Fibroblast of pulmonary artery (primary cell): ENCODE measurements around the gene C10orf67.
"Not testable (repeated sequence)": the region's sequence is repeated elsewhere in the genome, so short reads cannot be mapped to it uniquely, and the experiment has no call there.

Experiments used
- DNase-seq: peaks from one replicate; pipeline ENCODE4 v3.0.0-alpha.2; 2010; ENCODE audit warnings: low read depth
- H3K4me3 ChIP-seq: replicated peaks from 2 replicates; pipeline ENCODE4 v1.5.1; 2011; ENCODE audit warnings: low read depth, mild to moderate bottlenecking, control low read depth, low read length, moderate library complexity
- TF ChIP-seq, protein P1 (sequence below): IDR thresholded peaks from 2 replicates; pipeline ENCODE4 v1.5.1; 2011; ENCODE audit warnings: mild to moderate bottlenecking, control low read depth, low read length, inconsistent platforms; ENCODE audit errors: missing control alignments

Gene C10orf67

DNA sequence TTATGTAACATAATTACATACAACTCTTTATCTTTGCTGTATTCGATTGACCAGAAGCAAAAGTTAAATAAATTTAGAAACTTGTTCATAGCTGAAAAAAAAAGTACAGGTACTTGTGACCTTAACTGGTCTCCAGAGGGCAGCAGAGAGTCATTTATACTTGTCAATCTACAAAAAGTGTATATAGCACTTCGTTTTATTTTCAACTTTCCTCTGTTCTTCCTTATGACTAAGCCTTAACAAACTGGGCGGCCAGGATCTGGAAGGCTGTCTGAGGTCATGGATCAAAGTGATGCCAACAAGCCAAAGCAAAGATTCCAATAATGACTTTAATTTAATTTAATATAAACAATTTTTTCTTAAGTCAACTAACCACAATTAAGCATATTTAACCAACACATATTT, 29.8 kb downstream of the C10orf67 start:
- H3K4me3 ChIP-seq = no peak overlapping the region
- TF ChIP-seq, protein P1, sequence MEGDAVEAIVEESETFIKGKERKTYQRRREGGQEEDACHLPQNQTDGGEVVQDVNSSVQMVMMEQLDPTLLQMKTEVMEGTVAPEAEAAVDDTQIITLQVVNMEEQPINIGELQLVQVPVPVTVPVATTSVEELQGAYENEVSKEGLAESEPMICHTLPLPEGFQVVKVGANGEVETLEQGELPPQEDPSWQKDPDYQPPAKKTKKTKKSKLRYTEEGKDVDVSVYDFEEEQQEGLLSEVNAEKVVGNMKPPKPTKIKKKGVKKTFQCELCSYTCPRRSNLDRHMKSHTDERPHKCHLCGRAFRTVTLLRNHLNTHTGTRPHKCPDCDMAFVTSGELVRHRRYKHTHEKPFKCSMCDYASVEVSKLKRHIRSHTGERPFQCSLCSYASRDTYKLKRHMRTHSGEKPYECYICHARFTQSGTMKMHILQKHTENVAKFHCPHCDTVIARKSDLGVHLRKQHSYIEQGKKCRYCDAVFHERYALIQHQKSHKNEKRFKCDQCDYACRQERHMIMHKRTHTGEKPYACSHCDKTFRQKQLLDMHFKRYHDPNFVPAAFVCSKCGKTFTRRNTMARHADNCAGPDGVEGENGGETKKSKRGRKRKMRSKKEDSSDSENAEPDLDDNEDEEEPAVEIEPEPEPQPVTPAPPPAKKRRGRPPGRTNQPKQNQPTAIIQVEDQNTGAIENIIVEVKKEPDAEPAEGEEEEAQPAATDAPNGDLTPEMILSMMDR = peak; percentile 62
- DNase-seq = peak; percentile 90

DNA sequence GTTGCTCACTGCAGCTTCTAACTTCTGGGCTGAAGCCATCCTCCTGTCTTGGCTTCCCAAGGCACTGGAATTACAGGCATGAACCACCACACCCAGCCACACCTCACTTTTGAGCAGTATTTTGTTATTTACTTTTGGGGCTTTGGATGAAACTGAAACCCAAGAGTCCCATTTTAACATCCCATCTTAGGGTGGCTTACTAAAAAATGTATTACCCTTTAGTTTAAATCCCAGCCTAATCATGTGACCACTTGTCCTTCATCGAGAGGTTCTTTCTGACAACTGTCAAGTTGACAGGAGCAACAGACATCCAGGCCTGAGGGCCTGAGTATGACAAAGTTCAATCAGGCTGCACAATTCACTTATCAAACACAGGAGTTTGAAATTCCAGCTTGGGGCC, 33.6 kb downstream of the C10orf67 start:
- TF ChIP-seq, protein P1 = no peak
- H3K4me3 ChIP-seq = no peak overlapping the region
- DNase-seq = no peak

DNA sequence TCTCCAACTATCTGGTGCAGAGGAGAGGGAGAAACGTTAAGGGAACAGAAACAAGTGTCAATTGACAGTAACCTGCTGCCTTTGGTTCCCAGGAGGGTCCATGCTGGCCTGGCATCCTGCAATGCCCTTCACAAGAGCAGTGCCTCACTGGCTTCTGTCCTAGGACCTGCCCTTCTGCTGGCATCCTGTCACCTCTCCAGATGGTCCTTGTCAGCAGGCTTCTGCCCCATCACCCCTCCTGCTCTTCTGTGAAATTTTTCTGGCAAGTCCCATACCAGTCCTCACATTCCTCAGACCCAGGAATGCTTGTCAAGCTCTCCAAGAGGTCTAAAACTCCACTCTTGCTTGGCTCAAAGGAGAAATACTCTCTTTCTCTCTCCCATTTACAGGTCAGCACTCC, 34.2 kb downstream of the C10orf67 start:
- no peak for DNase-seq
- H3K4me3 ChIP-seq = no peak overlapping the region
- TF ChIP-seq, protein P1 = no peak

DNA sequence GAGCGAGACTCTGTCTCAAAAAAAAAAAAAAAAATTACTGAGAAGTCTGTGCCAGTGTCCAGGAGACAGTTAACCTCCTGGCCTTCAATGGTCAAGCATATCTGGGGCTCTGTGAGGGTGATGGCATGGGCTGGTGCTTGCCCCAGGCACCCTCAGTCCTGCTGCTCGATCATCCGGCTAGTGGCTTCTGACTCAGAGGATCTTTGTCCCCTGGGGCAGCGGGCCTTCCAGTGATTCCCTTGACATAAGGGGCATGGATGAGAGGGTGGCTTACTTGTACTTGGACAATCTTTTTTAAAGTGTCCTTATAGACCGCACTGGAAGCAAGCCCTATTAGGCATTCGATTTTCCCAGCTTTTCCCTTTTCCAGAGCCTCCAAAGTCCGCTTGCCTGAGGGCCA, 44.6 kb downstream of the C10orf67 start:
- not testable (repeated sequence) for H3K4me3 ChIP-seq, DNase-seq

DNA sequence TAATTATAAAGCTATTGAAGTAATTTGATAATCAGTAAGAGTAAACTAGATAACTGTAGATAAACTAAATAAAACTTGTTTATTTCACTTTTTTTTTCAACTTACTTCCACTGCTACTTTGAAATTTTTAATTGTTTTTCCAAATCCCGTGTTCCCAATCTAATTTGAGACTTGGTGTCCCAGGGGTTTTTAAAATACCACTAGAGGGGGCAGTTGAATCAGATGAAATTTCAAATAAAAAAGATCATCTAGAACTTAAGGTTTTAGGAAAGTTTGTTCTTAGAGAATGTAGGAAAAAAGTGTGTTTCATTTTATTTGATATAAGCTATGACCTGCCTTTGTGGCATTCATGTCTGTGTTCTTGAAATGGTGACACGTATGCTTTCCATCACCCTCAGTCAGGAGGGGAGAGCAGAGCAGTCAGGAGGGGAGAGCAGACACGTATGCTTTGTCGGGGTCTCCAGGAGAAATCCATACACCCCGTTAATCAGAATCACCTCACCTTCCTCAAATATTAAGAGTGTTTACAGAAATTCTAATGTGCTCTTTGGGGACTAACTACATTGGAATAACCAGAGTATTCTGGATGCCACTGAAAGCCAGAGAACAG, 49.9 kb downstream of the C10orf67 start:
- peak; percentile 30 for DNase-seq

DNA sequence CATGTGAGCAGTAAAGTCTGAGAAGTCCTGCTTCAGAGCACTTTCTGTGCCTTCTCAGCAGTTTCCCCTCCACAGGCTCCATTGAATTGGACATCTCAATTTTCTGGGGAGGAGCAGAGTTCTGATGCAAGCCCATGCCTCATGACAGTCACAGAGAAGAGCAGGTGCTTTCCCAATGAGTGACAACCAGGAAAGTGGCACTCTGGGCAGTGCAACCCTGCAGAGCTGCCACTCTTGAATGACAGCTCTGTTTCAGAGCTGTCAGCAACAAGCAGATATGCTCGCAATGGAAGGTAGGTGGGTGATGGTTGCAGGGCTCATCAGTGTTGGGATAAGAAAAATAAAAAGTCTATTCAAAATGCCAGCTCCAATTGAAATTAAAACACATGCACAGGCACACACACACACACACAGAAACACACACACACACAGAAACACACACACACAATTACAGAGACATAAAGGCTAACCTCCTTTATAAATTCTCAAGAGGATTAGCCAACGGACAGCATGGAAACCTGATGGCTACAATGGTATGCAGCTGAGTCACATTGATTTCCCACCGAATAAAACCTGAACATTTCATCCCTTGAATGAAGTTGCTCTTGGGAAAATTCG, 50.5 kb downstream of the C10orf67 start:
- no peak for DNase-seq
- TF ChIP-seq, protein P1 = no peak
- no peak overlapping the region for H3K4me3 ChIP-seq

More for the DNA sequence above, 49.9 kb downstream of the C10orf67 start:
- TF ChIP-seq, protein P1 = peak; percentile 58
- H3K4me3 ChIP-seq = no peak overlapping the region

DNA sequence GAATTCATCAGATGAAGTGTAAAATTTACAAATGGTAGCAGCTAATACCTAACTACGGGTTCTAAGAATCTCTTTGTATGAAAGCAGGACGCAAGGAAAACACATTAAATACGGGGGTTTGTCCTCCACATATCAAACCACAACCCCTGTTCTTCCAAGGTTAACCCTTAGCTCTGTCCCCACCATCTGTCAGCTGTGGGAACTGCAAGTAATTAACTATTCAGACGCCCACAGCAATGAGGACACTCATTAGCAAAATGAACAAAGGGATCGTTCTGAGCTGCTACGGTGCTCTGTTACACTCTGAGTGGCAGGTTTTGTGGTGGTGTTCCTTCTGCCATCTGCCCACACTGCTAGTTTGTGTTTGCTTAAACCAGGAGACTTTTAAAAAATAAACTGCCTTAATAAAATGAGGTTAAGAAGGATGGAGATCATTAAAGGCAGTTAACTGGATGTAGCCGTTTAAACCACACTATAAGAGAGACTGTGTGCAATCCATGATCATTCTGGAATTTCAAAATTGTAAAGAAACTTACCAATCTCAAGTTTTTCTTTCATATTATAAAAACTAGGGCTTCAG, 51.4 kb downstream of the C10orf67 start:
- DNase-seq = peak; percentile 45
- TF ChIP-seq, protein P1 = peak; percentile 74
- H3K4me3 ChIP-seq = no peak overlapping the region
